H1 (cell line): ENCODE data around the gene DAO.

Experiments used
- CBX5 ChIP-seq: fragments of 300-800, 300-1000 bp; sonication (generic); IDR thresholded peaks from 2 replicates; pipeline ENCODE4 v1.7.1; 2016; ENCODE audit warnings: antibody characterized with exemption, low read length, low read depth
- CEBPB ChIP-seq: IDR thresholded peaks from 2 replicates; pipeline ENCODE4 v1.6.1; 2012; ENCODE audit warnings: low read depth, low read length
- EP300 ChIP-seq, 2 experiments: IDR thresholded peaks; 1 replicate in 1 of 2; 2 replicates in 1 of 2; pipeline ENCODE4 v1.6.1; 2011 to 2012; ENCODE audit warnings: low read depth in 2 of 2, low read length in 2 of 2, mild to moderate bottlenecking in 2 of 2, borderline replicate concordance in 1 of 2, inconsistent platforms in 1 of 2, moderate library complexity in 1 of 2
- EZH2 ChIP-seq: fragments of 200-600 bp; sonication (generic); IDR thresholded peaks from 2 replicates; pipeline ENCODE4 v1.7.1; 2012; ENCODE audit warnings: low read depth, mild to moderate bottlenecking, moderate library complexity, low read length, inconsistent platforms; ENCODE audit not compliant: severe bottlenecking
- GABPA ChIP-seq: IDR thresholded peaks from 2 replicates; pipeline ENCODE4 v1.6.1; 2011; ENCODE audit warnings: mild to moderate bottlenecking, low read length, moderate library complexity, borderline replicate concordance; ENCODE audit not compliant: insufficient read depth
- KDM1A ChIP-seq: fragments of 200-600, 300-600 bp; sonication (generic); IDR thresholded peaks from 2 replicates; pipeline ENCODE4 v1.7.1; 2016; ENCODE audit warnings: mild to moderate bottlenecking, low read length, borderline replicate concordance
- POLR2A ChIP-seq, 2 experiments: IDR thresholded peaks; 1 replicate in 1 of 2; 2 replicates in 1 of 2; pipeline ENCODE4 v1.6.1; 2011; ENCODE audit warnings: low read depth in 2 of 2, low read length in 2 of 2, mild to moderate bottlenecking in 2 of 2; ENCODE audit errors: control extremely low read depth in 1 of 2
- POLR2AphosphoS5 ChIP-seq: IDR thresholded peaks from 2 replicates; pipeline ENCODE4 v1.6.1; 2011; ENCODE audit warnings: low read depth, low read length
- RAD21 ChIP-seq, 2 experiments: IDR thresholded peaks in 1 of 2; conservative IDR thresholded peaks in 1 of 2; 2 replicates each; pipeline ENCODE4 v1.6.1; 2011; ENCODE audit warnings: low read depth in 2 of 2, low read length in 2 of 2, improper control_type of control experiment in 1 of 2, inconsistent platforms in 1 of 2, mild to moderate bottlenecking in 1 of 2, moderate library complexity in 1 of 2
- RFX5 ChIP-seq: IDR thresholded peaks from 2 replicates; pipeline ENCODE4 v1.6.1; 2011; ENCODE audit warnings: low read depth, low read length, improper control_type of control experiment, borderline replicate concordance
- TEAD4 ChIP-seq: IDR thresholded peaks from 2 replicates; pipeline ENCODE4 v1.6.1; 2012; ENCODE audit warnings: low read depth, low read length, inconsistent platforms, mixed read lengths
- TF ChIP-seq, protein P1 (sequence below), 3 experiments: IDR thresholded peaks; 1 replicate in 2 of 3; 2 replicates in 1 of 3; pipeline versions ENCODE4 v1.5.1 to v1.6.1; 2011; ENCODE audit warnings: low read length in 3 of 3, mild to moderate bottlenecking in 3 of 3, inconsistent platforms in 2 of 3, low read depth in 1 of 3, moderate library complexity in 1 of 3; ENCODE audit not compliant: insufficient read depth in 1 of 3; ENCODE audit errors: control extremely low read depth in 1 of 3
- TF ChIP-seq, protein P2 (sequence below): IDR thresholded peaks from 2 replicates; pipeline ENCODE4 v1.6.1; 2012; ENCODE audit warnings: low read length, inconsistent platforms

DNA sequence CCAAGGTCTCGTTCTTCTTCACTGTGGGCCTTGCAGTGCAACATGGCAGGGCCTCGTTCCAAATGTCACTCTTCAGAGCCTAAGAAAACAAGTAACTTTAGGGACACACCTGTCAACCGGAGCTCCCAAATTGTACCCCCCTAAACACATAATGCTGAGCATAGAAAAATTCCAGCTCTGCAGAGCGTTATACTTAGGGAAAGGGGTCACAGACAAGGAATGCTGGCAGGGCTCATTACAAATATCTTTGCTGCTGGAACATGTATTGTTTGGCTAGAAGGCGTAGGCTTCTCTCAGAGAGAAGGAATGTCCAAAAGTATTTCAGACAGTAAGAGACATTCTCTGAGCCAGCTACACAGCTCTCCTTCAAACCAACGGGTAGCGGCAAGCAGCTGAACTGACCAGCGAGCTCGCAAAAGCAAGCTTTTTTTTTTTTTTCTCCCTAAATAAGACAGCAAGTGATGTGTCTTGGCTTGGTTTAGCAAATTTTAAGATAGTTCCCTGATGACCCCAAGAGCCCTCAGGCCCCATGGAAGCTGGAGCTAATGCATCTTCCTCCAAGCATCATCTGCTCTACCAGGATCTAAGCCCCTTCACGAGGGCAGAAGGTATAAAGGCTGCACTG, 47.0 kb upstream of the DAO start:
- TF ChIP-seq GABPA (no peak), RAD21 (IDR thresholded peaks at IDR 0.05 in 1 of 2, conservative IDR thresholded peaks at IDR 0.05 in 1 of 2; ENCODE audit: low read depth in 2 of 2, low read length in 2 of 2) (no peak), CEBPB (no peak), TEAD4 (no peak), RFX5 (no peak), POLR2A (IDR thresholded peaks at IDR 0.05; ENCODE audit: control extremely low read depth in 1 of 2, low read depth in 2 of 2, low read length in 2 of 2) (no peak), KDM1A (no peak), CBX5 (no peak), EZH2 (no peak), POLR2AphosphoS5 (no peak), EP300 (IDR thresholded peaks at IDR 0.05; ENCODE audit: borderline replicate concordance in 1 of 2, low read depth in 2 of 2, low read length in 2 of 2) (no peak)
- TF ChIP-seq, protein P1, sequence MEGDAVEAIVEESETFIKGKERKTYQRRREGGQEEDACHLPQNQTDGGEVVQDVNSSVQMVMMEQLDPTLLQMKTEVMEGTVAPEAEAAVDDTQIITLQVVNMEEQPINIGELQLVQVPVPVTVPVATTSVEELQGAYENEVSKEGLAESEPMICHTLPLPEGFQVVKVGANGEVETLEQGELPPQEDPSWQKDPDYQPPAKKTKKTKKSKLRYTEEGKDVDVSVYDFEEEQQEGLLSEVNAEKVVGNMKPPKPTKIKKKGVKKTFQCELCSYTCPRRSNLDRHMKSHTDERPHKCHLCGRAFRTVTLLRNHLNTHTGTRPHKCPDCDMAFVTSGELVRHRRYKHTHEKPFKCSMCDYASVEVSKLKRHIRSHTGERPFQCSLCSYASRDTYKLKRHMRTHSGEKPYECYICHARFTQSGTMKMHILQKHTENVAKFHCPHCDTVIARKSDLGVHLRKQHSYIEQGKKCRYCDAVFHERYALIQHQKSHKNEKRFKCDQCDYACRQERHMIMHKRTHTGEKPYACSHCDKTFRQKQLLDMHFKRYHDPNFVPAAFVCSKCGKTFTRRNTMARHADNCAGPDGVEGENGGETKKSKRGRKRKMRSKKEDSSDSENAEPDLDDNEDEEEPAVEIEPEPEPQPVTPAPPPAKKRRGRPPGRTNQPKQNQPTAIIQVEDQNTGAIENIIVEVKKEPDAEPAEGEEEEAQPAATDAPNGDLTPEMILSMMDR (IDR thresholded peaks at IDR 0.05; ENCODE audit: control extremely low read depth in 1 of 3, insufficient read depth in 1 of 3, low read depth in 1 of 3, low read length in 3 of 3): no peak
- TF ChIP-seq, protein P2, sequence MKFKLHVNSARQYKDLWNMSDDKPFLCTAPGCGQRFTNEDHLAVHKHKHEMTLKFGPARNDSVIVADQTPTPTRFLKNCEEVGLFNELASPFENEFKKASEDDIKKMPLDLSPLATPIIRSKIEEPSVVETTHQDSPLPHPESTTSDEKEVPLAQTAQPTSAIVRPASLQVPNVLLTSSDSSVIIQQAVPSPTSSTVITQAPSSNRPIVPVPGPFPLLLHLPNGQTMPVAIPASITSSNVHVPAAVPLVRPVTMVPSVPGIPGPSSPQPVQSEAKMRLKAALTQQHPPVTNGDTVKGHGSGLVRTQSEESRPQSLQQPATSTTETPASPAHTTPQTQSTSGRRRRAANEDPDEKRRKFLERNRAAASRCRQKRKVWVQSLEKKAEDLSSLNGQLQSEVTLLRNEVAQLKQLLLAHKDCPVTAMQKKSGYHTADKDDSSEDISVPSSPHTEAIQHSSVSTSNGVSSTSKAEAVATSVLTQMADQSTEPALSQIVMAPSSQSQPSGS: no peak
